SK-MEL-5 (cell line): ENCODE data around the gene PKDCC. TPM values are rescaled to one million over a fixed set of nuclear protein-coding genes. Genes with fewer than 3 reads are reported as not detected.

Source experiments
- DNase-seq: peaks from one replicate; pipeline ENCODE4 v3.0.0-alpha.2; 2016; ENCODE audit warnings: low read depth, low spot score
- in situ Hi-C: cut with HindIII; loops from 2 replicates; pipeline ENCODE4 v1.10.0; 2016; ENCODE audit warnings: low sequenced_read_pairs, high pct_unique_total_duplicates, low pct_unique_long_range_greater_than_20kb
- polyA plus RNA-seq, 2 experiments: library from polyadenylated mRNA; depleted of rRNA; stranded (reverse); fragments of >200 nt; gene quantifications; 2 replicates each; pipeline ENCODE4 v1.2.3, GENCODE V29; 2015
- total RNA-seq: library from RNA; depleted of rRNA; stranded (reverse); fragments of >200 nt; shearing (Covaris generic); gene quantifications from 2 replicates; pipeline ENCODE4 v1.2.3, GENCODE V29; 2014; rRNA removed

PKDCC gene, protein sequence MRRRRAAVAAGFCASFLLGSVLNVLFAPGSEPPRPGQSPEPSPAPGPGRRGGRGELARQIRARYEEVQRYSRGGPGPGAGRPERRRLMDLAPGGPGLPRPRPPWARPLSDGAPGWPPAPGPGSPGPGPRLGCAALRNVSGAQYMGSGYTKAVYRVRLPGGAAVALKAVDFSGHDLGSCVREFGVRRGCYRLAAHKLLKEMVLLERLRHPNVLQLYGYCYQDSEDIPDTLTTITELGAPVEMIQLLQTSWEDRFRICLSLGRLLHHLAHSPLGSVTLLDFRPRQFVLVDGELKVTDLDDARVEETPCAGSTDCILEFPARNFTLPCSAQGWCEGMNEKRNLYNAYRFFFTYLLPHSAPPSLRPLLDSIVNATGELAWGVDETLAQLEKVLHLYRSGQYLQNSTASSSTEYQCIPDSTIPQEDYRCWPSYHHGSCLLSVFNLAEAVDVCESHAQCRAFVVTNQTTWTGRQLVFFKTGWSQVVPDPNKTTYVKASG
- total RNA-seq, result 12.2 and 15.1 TPM in 2 replicates
- 11.6 and 12.2 TPM in 2 replicates for polyA plus RNA-seq (2015; cell fraction: cytosol; rRNA removed)
- 89.0 and 103 TPM in 2 replicates for polyA plus RNA-seq (2015; cell fraction: nucleus; rRNA removed)

DNA sequence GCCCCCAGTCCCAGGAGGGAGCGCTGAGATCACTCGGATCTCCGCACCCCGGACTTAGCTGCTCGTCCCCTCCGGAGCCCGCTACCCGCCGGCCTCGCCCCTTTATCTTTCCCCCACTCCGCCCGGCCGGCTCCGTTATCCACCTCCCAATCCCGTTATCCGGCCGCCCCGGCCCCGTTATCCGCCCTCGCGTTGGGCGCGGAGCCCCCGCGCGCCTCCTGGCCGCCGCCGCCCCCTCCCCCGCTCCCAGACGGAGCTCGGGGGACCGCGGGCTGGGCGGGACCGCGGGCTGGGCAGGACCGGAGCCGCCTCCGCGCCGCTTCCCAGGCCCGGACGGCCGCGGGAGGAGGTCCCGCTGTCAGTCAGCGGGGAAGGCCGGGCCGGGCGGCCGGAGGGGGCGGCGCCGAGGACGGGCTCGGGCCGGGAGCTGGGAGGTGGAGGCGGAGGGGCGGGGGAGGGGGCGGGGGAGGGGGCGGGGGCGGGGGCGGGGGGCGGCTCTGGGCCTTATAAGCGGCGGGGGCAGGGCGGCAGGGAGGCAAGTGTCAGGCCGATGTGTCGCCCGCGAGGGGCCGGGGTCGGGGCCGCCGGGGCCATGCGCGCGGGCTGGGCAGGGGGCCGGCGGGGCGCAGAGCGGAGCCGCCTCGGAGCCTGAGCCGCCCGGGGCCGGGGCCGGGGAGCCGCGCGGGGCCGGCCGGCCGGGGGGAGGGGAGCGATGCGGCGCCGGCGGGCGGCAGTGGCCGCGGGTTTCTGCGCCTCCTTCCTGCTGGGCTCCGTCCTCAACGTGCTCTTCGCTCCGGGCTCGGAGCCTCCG lies at the start of gene PKDCC:
PKDCC (plus strand) TSS at position 534 of the 811 bp plus-strand sequence; CDS start at position 713, 179 bp downstream.
- in situ Hi-C loops, result no loop called here
- peak; percentile 85 for DNase-seq

DNA sequence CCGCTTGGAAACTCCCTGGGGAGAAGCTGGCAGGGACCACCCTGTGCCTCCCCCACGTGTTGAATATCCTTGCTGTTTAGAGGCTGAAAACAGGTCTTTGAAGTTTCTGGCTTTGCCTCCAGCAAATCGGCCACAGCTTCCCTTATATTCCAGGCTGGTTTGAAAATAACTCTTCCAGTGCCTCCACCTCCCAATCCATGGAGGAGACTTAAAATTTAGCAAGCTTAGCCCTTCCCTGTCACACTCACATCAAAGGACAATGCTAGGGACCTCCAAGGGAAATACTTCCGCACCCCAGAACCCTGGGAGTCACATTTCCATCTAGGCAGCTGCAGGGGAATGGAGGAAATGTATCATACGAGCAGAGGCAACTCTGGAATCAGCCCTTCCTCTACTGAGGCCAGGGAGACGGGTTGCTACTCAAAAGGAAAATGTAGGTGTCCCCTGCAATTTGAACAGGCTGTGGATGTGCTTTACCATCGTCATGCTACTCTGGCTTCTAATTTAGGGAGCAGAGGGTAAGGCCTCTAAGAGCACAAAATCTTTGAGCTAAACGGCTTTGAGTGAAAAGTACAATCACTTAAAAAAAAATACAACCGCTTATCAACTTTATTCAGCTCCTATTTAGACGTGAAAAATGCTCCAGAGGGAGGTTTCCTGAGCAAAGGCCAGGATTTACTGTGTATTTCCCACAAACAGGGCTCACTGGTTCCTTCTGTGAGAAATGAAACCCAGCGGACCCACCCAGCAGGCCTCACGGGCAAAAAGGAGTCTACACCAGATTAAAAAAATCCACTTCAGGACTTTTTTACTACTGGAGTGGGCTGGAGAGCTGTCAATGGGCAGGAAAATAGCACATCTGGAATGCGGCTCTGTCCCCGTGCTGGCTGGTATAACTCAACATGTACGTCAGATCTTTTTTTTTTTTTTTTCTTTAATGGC lies 49.4 kb upstream of the PKDCC start:
- in situ Hi-C loops, result no loop called here
- no peak for DNase-seq

DNA sequence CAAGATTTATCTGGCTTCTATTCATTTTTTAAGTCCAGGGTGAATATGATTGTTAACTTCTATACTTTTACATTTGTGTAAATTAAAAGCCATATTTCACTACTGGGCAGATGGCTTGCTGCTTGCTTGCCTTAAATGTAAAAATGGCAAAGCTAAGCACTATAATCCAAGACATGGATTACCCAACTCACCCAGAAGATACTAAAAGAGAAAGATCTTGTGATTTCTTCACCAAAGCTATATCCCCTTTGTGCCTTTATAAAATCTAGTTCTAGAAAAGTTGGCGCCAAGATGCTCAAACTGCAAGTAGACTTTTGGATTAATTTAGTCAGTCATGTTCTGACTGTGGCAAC lies 48.7 kb upstream of the PKDCC start:
- DNase-seq, result no peak
- in situ Hi-C loops, result no loop called here

DNA sequence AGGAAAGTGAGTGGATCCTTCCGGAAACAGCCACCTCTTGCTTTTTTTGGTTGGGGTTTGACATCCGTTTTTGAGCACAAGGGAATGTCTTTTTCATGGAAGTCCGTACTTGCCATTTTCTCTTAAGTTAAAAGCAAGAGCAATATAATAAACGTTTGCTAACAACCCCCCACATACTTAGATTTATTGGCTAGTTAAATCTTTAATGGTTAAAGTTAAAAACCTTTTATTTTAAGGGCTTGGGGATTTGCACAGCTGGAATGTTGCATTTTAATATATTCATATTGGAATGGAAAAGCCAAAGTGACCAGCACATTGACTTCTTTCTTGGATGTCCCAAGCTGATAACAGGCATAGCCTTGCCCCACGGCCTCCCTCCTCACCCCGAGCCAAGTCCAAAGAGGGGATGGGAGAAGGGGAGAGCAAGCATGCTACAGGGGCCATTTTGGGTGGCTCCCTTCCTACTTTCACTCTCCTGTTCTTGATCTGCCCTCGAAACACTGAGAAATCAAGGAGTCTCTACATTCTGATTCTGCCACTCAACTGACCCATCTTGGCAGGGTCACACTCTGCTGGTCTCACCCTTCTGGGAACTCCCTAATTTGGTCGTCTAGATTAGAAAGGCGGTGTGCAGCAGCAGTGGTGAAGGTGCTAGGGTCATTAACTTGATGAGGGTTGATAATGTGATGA lies 48.1 kb upstream of the PKDCC start:
- in situ Hi-C loops, result no loop called here
- no peak for DNase-seq

DNA sequence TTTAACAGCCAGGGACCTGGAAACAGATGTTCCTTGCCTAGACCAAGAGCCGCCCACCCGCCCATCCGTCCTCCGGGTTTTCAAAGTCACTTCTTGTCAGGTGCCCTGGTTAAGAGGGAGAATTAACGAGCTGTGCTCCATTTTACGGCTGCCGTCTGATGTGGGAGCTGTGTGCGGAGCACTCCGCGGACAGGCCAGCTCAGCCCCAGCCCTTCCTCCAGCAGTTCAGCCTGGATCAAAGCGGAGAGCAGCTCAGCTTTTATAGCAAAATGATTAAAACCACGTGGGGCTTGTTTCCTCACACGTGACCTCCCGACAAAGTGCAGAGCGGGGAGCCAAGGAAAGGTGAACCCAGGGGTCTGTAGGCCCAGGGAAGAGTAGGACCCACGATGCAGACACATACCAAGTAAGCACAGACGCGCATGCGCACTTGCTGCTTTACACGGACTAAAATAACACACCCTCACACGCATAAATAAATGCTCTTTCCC lies 46.1 kb upstream of the PKDCC start:
- in situ Hi-C loops, result no loop called here

DNA sequence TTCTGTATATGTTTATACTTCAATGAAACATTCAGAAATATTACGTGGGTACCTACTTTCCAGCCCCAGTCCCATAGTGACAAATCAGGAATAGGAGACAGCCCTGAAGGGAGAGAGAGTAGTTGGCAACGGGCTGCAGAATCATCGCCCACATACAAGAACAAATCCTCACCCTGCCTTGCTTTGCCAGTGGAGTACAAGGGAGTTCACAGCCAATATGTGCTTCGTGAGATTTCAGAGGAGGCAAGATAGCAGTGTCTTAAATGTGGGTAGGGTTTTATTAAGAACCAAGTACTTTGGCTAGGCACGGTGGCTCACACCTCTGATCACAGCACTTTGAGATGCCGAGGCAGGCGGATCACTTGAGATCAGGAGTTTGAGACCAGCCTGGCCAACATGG lies 40.3 kb upstream of the PKDCC start:
- in situ Hi-C loops, result no loop called here
- DNase-seq, result no peak

More for the DNA sequence above, 46.1 kb upstream of the PKDCC start:
- no peak for DNase-seq

DNA sequence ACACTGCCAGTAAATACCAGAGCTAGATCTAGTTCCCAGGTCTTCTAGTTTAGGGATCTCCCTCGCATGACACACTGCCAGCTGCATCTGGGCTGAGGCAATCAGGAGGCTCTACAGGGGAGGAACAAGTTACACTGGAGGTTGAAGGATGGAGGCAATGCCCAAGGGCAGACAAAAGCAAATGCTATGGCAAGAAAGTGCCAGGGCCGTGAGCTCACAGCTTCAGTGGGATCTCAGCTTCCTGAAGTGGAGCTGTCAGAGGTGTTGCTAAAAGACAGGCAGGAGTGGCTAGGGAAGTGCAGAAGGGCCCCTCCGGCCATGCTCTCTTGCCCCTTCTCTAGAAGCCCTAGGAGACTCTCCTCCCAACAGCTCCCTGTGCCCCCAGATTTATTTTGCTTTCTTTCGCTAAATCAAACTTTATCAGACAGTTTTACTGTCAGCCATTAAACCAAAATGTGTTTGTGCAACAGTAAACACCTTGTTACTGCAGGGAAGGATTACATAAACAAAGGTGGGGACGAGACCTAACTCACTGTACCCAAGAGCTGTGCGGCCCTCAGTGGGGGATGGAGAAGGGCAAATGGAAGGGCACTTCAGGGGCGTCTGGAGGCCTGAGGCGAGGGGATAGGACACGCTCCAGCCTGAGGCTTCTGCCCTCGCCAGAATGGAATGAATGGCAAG lies 39.4 kb upstream of the PKDCC start:
- in situ Hi-C loops, result no loop called here
- no peak for DNase-seq

DNA sequence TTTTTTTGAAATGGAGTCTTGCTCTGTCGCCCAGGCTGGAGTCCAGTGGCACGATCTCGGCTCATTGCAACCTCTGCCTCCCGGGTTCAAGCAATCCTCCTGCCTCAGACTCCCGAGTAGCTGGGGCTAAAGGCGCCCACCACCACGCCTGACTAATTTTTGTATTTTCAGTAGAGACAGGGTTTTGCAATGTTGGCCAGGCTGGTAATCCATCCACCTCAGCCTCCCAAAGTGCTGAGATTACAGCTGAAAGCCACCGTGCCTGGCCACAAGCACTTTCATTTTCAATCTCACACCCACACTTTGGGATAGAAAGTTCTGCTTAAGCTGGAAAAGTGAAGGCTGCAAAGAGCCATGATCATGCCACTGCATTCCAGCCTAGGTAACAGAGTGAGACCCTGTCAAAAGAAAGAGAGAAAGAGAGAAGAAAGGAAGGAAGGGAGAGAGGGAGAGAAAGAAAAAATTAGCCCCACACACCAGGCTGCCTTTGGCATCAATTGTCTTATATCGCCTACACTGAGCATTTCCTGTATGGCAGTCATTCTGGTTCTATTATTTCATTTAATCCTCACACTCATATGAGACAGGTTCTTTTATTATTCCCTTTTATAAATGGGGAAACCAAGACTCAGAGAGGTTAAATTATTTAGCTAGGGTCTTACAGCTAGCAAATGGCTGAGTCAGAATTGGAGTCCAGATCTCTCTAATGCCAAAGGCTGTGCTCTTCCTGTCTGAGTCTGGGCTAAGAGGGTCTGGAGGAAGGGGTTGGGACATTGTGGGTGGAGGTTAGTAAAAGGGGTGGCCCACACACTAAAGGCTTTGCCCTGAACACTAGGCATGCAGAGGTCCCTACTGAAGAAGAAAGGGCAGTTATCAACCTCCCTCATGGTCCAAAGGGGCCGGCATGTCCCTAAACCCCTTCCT lies 37.9 kb upstream of the PKDCC start:
- in situ Hi-C loops, result no loop called here
- DNase-seq, result no peak

DNA sequence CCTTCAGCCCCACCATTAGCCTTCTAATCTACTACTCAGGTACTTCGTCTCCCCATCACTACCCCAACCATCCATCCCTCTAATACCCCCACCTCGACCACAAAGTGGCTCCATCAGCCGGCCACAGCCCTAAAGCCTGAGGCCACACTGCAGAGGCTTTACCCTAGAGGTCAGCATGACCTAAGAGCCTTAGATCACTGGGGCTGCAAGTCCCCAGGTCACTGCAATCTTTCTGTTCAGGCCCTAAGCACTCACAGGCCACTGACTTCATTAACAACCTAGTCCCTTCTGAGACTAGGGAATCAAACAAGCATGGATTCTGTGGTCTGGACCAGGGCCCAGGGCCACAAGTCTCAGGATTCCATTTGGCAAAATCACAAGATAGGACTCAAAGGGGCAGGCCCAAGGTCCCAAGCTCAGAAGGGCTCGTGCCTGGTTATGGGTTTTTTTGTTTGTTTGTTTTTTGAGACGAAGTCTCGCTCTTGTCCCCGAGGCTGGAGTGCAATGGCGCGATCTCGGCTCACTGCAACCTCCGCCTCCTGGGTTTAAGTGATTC lies 37.0 kb upstream of the PKDCC start:
- DNase-seq, result peak; percentile 24
- in situ Hi-C loops, result no loop called here

DNA sequence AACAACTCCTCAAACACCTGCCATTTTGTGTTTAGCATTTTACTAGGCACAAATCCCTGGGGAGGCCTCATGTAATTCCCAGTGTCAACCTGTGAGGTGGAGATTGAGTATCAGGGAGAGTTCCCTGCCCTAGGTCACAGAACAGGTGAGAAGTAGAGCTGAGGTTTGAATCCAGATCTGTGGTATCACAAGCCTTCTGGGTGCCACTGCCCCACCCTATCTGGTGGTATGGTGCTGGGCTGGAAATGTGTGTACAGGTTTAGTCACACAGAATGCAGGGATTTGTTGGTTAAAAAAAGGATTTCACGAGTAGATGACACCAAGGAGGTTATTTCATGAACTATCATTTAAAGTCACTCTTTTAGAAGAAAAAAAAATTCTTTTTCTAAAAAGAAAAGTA lies 35.7 kb upstream of the PKDCC start:
- in situ Hi-C loops, result no loop called here
- DNase-seq, result no peak

DNA sequence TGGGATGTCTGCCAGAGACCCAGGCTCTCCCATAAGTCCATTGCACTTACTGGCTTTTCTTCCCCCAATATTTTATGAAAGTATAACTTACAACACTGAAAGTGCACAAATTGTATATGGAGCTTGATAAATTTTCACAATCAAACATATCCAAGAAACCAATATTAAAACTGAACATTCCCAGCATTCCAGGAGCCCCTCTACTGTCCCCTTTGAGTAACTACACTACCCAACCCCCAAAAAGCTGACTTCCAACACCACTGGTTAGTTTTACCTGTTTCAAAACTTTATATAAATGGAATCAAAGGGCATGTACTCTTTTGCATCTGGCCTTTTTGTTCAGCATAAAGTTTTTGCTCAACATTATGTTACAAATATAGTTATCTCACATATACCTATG lies 35.2 kb upstream of the PKDCC start:
- in situ Hi-C loops, result no loop called here
- DNase-seq, result no peak

DNA sequence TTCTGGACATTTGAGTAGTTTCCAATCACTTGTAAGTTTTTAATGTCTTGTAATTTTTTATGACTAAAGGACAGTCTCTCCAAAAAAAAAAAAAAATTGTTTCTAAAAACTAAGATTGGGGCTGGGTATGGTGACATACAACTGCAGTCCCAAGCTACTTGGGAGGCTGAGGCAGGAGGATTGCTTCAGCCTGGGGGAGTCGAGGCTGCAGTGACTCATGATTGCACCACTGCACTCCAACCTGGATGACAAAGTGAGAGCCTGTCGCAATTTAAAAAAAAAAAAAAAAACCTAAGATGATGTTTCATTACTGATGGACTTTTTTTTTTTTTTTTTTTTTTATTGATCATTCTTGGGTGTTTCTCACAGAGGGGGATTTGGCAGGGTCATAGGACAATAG lies 34.4 kb upstream of the PKDCC start:
- DNase-seq, result no peak
- in situ Hi-C loops, result no loop called here

DNA sequence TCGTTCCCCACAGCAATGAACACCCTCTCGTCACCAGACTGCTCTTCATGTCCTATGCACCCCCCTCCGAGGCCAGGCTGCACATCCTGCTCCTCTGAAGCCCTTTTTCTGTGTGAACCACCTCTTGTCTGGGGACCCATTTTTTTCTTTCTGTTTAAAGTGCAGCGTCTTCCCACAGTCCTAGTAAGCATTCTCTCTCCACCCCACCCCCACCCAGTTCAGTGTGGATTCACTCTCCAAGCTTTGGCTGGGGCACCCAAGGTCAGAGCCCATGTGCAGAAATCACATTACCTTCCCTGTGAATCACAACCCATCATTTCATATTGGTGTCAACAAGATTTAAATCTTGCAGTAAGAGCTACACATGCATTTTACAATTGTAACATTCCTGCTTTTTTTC lies 26.4 kb upstream of the PKDCC start:
- DNase-seq, result peak; percentile 39
- in situ Hi-C loops, result no loop called here

DNA sequence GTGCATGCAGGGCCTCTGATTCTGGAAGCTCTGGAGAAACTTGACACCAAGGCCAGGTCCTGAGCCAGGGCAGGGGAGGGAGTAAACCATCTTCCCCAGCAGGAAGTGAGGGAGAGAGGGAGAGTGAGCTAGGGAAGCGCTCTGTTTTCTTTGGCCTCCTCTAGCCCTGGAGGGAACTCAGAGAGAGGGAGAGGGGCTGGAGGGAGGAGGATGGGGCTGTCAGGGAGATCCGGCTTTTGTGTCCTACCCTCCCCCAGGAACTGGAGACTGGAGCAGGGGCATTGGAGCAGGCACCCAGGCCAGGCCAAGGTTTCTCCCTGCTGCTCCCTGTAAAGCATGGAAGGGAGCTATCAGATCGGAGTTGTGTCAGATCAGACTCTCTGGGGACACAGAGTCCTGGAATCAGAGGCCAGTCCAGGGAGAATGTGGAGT lies 22.7 kb upstream of the PKDCC start:
- in situ Hi-C loops, result no loop called here
- DNase-seq, result no peak

DNA sequence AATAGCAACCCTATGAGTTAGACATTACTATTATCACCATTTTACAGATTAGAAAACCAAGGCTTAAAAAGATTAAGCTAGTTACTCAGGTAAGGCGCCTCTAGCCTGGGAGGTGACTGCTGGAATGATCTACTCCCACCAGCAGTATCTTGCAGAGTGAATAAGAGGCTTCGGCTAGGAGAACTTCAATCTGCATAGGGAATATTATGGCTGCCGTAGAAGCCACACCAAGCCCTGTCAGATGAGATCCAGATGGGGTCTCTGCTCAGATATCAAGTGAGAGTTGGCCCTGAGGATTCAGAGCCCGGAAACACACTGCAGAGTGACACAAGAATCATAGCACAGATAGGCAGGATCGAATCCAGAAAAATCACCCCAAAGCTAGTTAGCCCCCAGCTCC lies 21.5 kb upstream of the PKDCC start:
- in situ Hi-C loops, result no loop called here
- no peak for DNase-seq
